Body of pancreas (tissue), 4 donors: Measurements from ENCODE around the gene CDC45. TPM values are rescaled to one million over a fixed set of nuclear protein-coding genes. Genes with fewer than 3 reads are reported as not detected.

ENCODE experiments used
- ATAC-seq: fragments of 150-250 bp; one replicate; pipeline ENCODE4 v1.9.1; 2016
- DNase-seq, 4 donors: peaks; one replicate each; pipeline ENCODE4 v3.0.0-alpha.2; 2019
- H3K27ac ChIP-seq, 4 donors: fragments of 200-600 bp; sonication (generic); 1 replicate in 3 of 4; 2 replicates in 1 of 4; pipeline versions ENCODE4 v1.5.1 to v1.6.1; 2016 to 2019; ENCODE audit warnings: mild to moderate bottlenecking in 1 of 4, mixed read lengths in 1 of 4, moderate library complexity in 1 of 4
- H3K27me3 ChIP-seq, 2 donors: fragments of 200-600 bp; sonication (generic); one replicate each; pipeline ENCODE4 v1.6.0; 2016; ENCODE audit warnings: mild to moderate bottlenecking in 1 of 2
- H3K36me3 ChIP-seq, 2 donors: fragments of 200-600 bp; sonication (generic); replicated peaks in 1 of 2; 2 replicates each; pipeline ENCODE4 v1.5.1; 2016; ENCODE audit warnings: low read depth in 2 of 2; ENCODE audit not compliant: insufficient read depth in 1 of 2
- H3K4me1 ChIP-seq: fragments of 200-600 bp; sonication (generic); one replicate; pipeline ENCODE4 v1.6.0; 2016
- H3K4me3 ChIP-seq, 2 donors: fragments of 200-600 bp; sonication (generic); 1 replicate in 1 of 2; 2 replicates in 1 of 2; pipeline ENCODE4 v1.5.1; 2016 to 2019
- H3K9me3 ChIP-seq, 3 donors: fragments of 200-600 bp; sonication (generic); 1 replicate in 2 of 3; 2 replicates in 1 of 3; pipeline ENCODE4 v1.5.1; 2016
- POLR2A ChIP-seq, 3 donors: fragments of 450-650 bp; IDR thresholded peaks; one replicate each; pipeline ENCODE4 v1.6.1; 2016; ENCODE audit warnings: antibody characterized with exemption in 3 of 3, mild to moderate bottlenecking in 2 of 3
- WGBS, 2 donors: methylation state at CpG; one replicate each; pipeline ENCODE4 v1.1.5; 2017; 5-methylcytosine and 5-hydroxymethylcytosine counted together
- intact Hi-C: fragments of 100-400 bp; cut with DNase I; formaldehyde crosslinking; loops from one replicate; pipeline ENCODE4 v1.15.1; 2023
- total RNA-seq, 2 donors: library from RNA; depleted of rRNA; stranded (reverse); fragments of >200 nt; gene quantifications; one replicate each; pipeline ENCODE4 v1.1.0, GENCODE V29; 2016
- TF ChIP-seq, protein P1 (sequence below), 7 experiments: fragments of 450-650 bp in 4 of 7; fragments of 200-600 bp in 3 of 7; sonication (generic) in 3 of 7; IDR thresholded peaks; one replicate each; pipeline ENCODE4 v1.5.1; 2016 to 2019; ENCODE audit warnings: antibody characterized with exemption in 7 of 7

Gene CDC45
- total RNA-seq, 2 donors from 2014 or later = not detected

DNA sequence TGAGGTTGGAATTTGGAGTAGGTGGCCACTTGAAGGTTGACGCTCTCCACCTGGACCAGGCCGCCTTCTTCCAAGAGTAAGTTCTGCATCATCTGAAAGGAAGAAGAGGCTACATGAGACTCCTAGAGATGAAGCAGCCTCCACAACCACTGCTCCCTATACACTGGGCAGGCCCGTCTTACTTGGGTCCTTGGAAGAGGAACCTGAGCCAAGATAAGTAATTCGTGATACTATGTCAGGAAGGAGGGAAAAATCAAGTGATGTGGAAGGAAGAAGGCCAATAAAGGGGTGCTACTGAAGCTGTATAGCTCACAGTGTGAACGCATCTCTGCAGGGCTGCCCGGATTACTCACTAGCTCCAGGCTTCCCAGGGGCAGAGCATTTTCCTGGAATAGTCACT, 11.8 kb upstream of the CDC45 start:
- H3K27ac ChIP-seq = no peak overlapping the region
- no peaks in the 10 kb centered on the region for H3K27me3 ChIP-seq
- ATAC-seq (no peak), DNase-seq (no peak)
- 90 to 93% methylated on average over 6 of the region's 6 CpGs for WGBS, 2 donors
- H3K36me3 ChIP-seq = peaks cover 0 to 44% of the 10 kb centered on the region in 2 donors
- no peaks in the 10 kb centered on the region for H3K9me3 ChIP-seq
- intact Hi-C loops = no loop called here
- no peak for TF ChIP-seq POLR2A (IDR thresholded peaks at IDR 0.05)
- TF ChIP-seq, protein P1, sequence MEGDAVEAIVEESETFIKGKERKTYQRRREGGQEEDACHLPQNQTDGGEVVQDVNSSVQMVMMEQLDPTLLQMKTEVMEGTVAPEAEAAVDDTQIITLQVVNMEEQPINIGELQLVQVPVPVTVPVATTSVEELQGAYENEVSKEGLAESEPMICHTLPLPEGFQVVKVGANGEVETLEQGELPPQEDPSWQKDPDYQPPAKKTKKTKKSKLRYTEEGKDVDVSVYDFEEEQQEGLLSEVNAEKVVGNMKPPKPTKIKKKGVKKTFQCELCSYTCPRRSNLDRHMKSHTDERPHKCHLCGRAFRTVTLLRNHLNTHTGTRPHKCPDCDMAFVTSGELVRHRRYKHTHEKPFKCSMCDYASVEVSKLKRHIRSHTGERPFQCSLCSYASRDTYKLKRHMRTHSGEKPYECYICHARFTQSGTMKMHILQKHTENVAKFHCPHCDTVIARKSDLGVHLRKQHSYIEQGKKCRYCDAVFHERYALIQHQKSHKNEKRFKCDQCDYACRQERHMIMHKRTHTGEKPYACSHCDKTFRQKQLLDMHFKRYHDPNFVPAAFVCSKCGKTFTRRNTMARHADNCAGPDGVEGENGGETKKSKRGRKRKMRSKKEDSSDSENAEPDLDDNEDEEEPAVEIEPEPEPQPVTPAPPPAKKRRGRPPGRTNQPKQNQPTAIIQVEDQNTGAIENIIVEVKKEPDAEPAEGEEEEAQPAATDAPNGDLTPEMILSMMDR (IDR thresholded peaks at IDR 0.05) = no peak
- H3K4me3 ChIP-seq = no peak overlapping the region
- no peaks in the 10 kb centered on the region for H3K4me1 ChIP-seq

DNA sequence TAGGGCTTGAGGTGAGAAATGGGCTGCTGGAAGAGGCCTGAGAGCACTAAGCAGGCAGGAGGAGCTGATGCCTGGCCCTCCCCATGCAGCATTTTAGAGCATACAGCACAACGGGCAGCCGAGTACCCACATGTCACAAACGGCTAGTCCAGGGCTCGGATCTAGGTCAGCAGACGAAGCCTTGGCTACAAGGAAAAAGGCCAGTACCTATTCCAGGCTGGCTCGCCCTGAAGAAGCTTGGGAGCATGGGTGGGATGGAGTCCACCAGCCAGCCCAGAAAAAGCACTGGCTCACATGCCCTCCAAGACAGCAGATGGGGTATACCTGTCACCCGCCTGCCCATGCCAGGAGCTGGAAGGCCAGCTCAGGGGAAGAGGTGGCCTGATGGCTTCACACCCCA, 10.3 kb upstream of the CDC45 start:
- TF ChIP-seq, protein P1 (IDR thresholded peaks at IDR 0.05) = no peak
- no peak for TF ChIP-seq POLR2A (IDR thresholded peaks at IDR 0.05)
- ATAC-seq = no peak
- Histone ChIP-seq H3K4me3 (no peak overlapping the region), H3K4me1 (no peaks in the 10 kb centered on the region), H3K9me3 (no peaks in the 10 kb centered on the region), H3K36me3 (peaks cover 0 to 46% of the 10 kb centered on the region in 2 donors), H3K27me3 (no peaks in the 10 kb centered on the region), H3K27ac (no peak overlapping the region)
- intact Hi-C loops = no loop called here
- 91% methylated on average over 5 to 7 of the region's 7 CpGs for WGBS, 2 donors
- DNase-seq = no peak

DNA sequence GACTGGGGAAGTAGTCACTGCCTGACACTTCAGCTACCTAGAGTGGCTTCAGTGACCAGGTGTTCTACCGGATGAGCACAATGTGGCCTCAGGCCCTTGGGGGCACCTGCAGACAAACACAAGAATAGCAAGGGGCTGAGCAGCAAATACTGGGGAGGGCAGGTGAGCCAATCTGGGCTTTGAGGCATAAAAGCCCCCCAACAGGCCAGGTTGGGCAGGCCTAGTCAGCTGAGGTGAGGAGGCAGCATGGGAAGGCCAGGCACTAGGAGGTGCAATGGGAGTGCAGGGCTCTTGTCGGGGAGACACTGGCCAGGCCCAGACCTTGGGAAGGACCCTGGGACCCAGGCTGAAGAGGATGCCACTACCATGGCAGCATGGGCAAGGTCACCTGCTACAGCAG, 9.7 kb upstream of the CDC45 start:
- intact Hi-C loops = no loop called here
- Histone ChIP-seq H3K4me3 (no peak overlapping the region), H3K36me3 (peaks cover 0 to 48% of the 10 kb centered on the region in 2 donors), H3K9me3 (no peaks in the 10 kb centered on the region), H3K27ac (no peak overlapping the region), H3K27me3 (no peaks in the 10 kb centered on the region), H3K4me1 (no peaks in the 10 kb centered on the region)
- TF ChIP-seq, protein P1 (IDR thresholded peaks at IDR 0.05) = no peak
- no peak for TF ChIP-seq POLR2A (IDR thresholded peaks at IDR 0.05)
- no peak for DNase-seq
- ATAC-seq = no peak
- WGBS, 2 donors = 70 to 100% methylated on average over 1 to 2 of the region's 2 CpGs

DNA sequence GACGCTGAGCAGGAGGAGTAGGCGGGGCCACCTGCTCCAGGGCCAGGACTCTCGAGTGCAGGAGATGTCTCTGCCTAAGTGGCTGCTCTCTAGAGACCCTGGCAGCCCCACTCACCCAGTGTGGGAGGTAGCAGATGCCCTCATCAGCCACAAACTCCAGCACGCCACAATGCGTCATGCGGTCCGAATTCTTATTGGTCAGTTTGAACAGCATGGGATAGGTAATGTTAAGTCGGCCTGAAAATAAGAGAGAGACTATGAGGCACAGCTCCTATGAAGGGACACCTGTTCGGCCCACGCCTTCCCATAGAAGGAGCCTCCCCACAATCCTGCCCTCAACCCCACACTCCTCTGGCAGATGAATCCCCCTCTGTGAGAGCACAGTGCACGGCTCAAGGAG, 8.1 kb upstream of the CDC45 start:
- WGBS, 2 donors = 86% methylated on average over 9 to 11 of the region's 11 CpGs
- H3K4me1 ChIP-seq = no peaks in the 10 kb centered on the region
- DNase-seq (no peak), ATAC-seq (no peak)
- no peak overlapping the region for H3K4me3 ChIP-seq
- H3K9me3 ChIP-seq = no peaks in the 10 kb centered on the region
- H3K27ac ChIP-seq = no peak overlapping the region
- H3K27me3 ChIP-seq = no peaks in the 10 kb centered on the region
- intact Hi-C loops = no loop called here
- TF ChIP-seq, protein P1 (IDR thresholded peaks at IDR 0.05) = no peak
- TF ChIP-seq POLR2A (IDR thresholded peaks at IDR 0.05) = no peak
- H3K36me3 ChIP-seq = peaks cover 0 to 40% of the 10 kb centered on the region in 2 donors

DNA sequence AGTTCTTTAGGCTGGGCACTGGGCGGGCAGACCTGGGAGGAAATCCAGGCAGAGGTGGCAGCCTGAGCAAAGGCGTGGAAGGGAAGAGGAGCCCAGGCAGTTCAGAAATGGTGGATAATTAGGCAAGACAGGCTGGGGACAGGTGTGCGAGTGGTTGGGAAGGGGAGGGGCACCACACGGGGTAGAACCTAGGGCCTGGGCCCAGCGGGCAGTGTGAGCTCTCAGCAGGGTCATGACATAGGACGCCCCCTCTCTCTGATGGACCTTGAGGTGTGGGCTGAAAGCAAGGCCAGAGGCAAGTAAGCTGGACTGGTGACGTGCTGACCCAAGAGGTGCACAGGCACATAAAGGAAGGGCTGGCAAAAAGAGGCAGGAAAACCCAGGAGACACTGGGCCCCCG, 7.5 kb upstream of the CDC45 start:
- H3K27ac ChIP-seq = no peak overlapping the region
- TF ChIP-seq, protein P1 (IDR thresholded peaks at IDR 0.05) = no peak
- TF ChIP-seq POLR2A (IDR thresholded peaks at IDR 0.05) = no peak
- H3K4me1 ChIP-seq = peaks cover 2% of the 10 kb centered on the region
- H3K4me3 ChIP-seq = no peak overlapping the region
- intact Hi-C loops = no loop called here
- peaks cover 0 to 35% of the 10 kb centered on the region in 2 donors for H3K36me3 ChIP-seq
- no peaks in the 10 kb centered on the region for H3K27me3 ChIP-seq
- DNase-seq (no peak), ATAC-seq (no peak)
- H3K9me3 ChIP-seq = no peaks in the 10 kb centered on the region
- 88 to 93% methylated on average over 8 of the region's 8 CpGs for whole genome bisulfite sequencing, 2 donors
